MV-4-11 (cell line): Measurements from ENCODE around the gene PRELID3B.

Experiments used
- DNase-seq: peaks from one replicate; lab custom pipeline; 2025; lab: John Stamatoyannopoulos, UW

The PRELID3B gene

DNA sequence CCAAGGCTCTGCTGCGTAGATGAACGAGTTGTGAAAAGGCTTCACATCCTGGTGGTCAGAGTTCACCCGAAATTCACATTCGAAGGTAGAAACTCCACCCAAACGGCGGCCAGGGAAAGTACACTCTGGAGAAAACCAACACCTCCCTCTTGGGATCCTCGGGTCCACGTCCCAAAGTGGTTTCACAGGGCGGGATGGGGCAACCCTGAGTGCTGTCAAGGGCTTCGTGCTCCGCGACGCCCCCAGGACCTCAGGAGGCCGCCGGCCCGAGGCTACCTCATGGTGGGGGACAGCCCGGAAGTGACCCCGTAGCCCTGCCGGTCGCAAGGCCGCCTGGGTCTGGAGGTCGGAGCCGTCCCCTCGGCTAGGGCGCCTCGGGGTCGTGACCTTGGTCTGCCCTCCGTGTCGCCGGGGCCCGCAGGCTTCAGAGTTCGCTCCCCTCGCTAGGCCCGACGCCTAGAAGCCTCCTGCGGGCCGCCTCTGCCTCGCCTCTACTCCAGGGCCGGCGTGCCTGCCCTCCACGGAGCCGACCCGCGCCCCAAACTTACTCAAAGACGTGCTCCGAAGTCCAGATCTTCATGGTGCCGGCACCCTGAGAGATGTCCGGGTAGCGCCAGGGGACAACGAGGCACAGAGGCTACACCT is at the start of gene PRELID3B:
PRELID3B (minus strand) TSS at position 636 of the 645 bp plus-strand sequence; CDS start at position 580, 56 bp downstream.
- peak; percentile 22 for DNase-seq

DNA sequence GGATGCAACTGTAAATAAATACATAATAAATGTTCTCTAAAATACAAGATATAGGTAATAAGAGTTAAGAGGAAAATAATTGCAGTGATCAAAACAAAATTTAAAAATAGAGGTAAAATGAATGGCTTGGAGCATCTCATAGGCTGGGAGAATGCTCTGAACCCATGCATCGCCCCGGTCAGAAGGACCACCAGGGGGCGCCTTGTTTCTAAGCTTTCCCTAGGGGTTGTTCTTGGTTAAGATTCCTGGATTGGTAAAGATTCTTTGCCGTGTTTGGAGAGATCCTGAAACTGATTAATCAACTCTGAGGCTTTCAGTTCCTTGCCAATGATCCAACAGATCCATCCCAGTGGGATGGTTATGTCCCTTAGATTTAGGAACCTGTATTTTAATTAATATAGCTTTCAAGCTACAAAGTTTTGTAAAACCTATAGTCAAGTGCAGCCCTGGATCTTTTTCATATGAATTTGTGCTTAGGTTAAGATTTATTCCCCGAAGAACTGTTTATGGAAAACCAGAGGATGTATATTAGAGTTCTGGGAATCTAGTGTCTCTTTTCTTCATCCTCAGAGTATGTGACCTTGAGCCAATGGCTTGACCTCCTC is 45.3 kb upstream of the PRELID3B start:
- peak; percentile 51 for DNase-seq

DNA sequence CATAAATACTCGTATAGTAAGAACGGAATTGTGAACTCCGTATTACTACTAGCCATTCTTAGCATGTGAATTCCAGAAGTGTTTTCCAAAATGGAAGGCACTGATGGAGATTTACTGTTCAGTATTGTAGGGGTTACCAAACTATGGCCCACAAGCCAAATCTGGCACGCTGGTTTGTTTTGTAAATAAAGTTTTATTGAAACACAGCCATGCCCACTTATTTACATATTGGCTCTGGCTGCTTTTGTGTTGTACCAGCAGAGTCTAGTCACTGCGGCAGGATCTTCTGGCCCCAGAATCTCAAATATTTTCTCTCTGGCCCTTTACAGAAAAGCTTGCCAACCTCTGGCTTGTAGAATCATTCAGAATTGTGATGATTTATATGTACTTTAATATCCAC is 44.3 kb upstream of the PRELID3B start:
- DNase-seq: no peak

DNA sequence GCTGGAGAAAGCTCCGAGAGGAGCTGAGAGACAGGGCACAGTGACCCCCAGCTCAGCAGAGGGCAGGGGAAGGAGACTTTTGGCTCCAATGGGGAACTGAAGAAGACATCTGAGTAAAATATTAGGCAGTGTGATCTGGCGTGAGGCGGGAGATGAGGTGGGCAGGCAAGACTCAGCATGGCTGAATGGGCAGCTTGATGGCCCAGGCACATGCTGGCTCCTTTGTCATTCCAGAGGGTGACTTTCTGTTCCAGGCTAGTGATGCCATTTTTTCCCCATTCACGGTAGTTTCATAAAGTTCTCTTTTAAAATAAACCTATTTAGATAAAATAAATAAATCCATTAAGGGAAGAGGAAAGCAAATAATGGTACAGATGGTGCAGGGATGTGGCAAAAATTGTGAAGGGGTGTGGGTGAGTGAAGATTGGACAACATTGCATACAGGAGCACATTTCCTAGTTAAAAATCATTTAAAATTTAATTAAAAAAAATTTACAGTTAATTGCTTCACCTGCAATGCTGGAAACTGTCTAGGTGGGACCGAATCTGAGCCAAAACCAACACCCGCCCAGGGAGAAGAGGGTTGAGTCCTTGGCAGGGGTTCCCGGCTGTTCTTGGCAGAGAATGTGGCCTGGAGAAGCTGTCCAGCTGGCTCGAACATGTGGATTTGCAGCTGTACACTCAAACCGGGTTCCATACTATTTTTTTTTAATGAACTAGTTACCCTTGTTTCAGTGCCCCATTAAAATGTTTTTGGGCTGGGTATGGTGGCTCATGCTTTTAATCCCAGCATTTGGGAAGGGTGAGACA is 41.7 kb upstream of the PRELID3B start:
- DNase-seq: no peak

DNA sequence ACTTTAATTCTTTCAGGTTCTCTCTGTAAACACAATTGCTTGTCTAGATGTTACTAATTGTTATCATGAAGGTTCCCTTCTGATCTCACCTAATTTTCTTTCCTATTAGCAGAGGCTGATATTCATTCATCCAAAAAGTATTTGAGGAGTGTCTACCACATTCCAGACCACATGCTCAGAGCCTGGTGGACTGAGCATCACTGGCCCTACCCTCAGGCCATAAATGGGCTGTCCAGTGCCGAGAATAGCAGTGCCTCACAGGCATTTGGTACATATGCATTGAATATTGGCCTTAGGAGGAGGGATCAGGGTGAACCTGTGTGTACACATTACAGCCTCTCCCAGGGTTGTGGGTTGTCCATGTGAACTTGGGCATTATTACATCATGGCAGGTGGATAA is 40.4 kb upstream of the PRELID3B start:
- no peak for DNase-seq

DNA sequence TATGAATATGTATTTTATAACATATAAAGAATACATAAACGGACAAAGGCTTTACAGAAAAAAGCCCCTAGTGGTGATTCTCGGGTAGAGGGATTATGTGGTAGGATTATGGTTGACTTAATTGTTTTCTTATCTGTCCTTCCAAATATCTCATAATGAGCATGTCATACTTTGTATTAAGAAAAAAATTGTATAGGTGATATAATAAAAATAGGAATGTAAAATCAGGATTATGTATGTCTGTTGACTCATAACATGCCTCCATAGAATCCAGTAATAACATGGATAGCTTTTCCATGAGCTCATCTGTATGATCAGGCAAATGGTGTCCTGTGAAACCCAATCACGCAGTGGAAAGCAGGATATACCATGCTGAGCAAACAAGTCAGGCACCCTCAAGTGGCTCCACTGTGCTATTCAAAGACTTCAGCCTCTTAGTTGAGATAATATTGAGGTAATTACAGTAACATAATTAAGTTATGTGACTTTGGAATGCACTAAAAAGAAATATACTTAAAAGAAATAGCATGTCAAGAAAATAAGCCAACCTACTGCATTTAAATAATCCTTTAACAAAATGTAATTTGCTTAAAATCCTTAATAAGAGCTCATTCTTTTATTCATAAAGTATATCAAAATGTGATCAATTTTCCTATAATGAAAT is 39.6 kb upstream of the PRELID3B start:
- DNase-seq: no peak

DNA sequence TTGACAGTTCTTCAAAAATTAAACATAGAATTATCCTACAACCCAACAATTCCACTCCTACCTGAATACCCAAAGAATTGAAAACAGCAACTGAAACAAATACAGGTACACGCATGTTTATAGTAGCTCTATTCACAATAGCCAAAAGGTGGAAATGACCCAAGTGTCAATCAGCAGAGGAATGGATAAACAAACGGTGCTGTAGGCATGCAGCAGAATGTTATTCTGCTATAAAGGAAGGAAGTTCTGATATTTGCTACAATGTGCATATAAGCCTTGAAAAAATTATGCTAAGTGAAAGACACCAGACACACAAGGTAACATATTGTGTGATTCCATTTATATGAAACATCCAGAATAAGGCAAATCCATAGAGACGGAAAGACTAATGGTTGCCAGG is 38.5 kb upstream of the PRELID3B start:
- no peak for DNase-seq

DNA sequence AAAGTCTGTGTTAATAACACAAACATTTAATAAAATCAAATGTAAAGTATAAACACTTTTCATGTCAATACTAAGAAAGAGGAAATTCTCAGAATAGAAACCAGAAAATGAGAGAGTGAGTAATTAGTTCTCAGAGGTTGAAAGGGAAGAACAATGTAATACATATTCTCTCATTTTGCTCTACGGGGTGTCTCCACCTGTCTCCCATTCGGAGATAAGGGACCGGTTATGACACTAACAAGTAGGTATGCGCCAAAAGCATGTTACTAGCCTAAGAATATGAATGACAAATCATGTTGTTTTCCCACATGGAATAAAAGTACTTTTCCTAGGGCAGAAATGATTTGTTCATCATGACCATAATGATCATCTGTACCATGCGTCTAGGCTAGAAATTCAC is 35.6 kb upstream of the PRELID3B start:
- peak; percentile 15 for DNase-seq

DNA sequence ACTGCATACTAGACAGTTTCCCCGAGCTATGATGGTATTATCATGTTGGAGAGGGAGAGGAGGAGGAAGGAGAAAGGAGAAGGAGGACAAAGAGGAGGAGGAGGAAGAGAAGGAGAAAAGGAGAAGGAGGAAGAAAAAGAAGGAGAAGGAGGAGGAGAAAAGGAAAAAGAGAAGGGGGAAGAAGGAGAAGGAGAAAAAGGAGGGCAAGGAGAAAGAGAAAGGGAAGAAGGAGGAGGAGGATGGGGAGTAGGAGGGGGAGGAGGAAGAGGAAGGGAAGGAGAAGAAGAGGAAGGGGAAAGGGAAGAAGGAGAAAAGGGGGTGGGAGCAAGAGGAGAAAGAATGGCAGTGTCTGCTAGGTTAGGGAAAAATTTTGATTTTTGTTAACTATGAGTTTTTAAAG is 35.1 kb upstream of the PRELID3B start:
- DNase-seq: no peak

DNA sequence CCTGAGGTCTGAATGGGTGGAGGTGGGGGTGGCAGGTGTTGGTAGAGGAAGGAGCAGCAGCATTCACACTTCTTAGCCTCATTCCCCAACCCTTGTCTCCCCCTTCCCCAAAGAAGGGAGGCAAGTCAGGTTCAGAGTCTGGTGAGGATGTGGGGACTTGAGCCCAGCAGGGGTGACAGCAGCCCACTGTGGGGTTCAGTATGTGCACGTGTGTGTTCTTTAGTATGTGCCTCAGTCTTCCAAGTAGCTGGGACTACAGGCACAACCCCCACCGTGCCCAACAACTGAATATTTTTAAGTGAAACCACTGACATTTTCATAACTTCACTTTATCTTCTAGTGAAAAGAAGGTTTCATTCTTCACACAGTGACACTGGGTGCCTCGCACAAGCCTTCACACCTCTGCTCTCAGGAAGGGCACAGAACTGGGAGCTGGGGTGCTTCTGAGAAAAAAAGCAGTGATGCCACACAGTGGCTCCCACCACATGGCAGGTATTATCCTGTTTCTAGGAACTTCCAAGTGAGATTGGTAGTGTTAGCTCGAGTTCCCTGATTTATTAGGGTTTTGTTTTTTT is 33.4 kb upstream of the PRELID3B start:
- DNase-seq: no peak

DNA sequence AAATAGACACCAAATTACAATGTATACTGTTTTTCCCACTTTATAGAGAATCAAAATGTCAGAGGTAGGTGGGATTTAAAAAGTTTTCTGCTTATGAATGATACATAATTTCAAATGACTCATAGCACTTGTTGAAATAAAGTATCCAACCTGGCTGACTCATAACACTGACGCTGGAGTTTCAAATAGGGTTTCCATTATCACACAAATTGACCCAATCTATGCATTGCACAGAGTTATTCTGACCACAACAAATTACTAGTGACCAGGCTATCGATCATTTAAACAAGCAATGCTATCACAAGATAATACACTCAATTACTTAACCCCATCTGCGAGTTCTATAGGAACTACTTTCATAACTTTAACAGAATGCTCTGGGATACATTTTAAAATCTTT is 31.9 kb upstream of the PRELID3B start:
- DNase-seq: no peak

DNA sequence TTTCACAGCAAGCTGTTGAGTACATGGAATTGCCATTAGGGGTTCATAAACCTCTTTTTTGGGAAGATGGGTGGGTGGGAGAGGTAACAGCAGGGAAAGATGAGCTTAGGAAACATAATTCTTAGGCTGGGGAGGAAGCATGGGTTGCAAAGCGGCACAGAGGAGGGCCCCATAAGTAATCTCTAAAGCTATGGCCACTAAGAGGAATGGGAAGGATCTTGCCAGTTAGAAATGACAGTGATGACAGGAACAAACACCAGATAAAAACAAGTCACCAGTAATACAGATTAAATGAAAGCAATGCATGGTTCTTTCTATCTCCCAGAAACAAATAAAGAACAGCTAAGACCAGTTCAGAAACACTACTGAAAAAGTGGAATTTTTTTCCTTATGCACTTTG is 31.0 kb upstream of the PRELID3B start:
- DNase-seq: no peak

DNA sequence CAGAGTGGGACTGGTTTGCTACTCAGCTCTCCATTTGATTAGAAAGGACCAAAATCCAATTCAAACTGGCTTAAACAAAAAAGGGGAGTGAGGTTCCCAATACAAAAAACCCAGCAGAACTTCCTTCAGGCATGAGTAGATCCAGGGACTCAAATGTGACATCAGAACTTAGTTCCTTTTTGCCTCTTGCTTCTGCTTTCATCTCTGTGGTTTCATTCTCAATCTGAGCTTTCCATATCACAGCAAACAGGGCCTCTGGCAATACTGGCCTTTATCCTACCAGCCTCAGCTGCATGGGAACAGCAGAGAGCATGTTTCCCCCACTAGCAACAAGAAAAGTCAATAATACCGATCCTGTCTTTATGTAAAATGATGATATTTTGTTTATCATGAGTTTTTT is 28.6 kb upstream of the PRELID3B start:
- peak; percentile 60 for DNase-seq

DNA sequence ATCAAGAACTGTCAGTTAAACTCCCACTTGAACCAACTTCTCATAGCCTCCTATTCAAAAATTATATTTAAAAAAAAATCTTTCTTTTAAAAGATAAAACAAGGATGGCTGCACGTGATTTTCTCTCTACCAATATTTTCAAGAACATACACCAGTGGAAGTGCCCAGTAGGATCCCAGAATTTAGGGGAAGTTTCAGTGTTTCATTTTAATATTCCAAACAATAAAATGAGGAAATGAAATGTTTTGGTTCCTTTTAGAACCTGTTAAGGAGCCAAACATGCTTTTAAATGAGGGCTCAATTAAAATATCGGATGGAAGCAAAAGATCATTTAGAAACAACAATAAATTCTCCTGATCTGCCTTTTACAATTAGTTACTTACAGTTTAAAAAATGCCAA is 26.4 kb upstream of the PRELID3B start:
- DNase-seq: peak; percentile 16

DNA sequence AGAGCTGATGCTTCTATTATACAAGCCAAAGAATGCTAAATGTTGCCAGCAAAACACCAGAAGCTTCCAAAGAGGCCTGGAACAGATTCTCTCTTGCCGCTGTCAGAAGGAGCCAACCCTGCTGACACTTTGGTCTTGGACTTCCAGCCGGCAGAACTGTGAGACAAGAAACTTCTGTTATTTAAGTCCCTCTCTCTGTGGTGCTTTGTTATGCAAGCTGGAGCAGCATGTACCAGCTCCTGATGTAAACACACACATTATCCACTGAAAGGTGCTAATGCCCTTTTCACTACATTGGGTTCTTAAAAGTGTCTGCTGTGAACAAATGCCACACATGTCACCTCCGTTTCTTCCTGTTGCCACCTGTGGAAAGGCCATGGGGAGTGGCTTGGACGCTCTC is 25.9 kb upstream of the PRELID3B start:
- DNase-seq: no peak

DNA sequence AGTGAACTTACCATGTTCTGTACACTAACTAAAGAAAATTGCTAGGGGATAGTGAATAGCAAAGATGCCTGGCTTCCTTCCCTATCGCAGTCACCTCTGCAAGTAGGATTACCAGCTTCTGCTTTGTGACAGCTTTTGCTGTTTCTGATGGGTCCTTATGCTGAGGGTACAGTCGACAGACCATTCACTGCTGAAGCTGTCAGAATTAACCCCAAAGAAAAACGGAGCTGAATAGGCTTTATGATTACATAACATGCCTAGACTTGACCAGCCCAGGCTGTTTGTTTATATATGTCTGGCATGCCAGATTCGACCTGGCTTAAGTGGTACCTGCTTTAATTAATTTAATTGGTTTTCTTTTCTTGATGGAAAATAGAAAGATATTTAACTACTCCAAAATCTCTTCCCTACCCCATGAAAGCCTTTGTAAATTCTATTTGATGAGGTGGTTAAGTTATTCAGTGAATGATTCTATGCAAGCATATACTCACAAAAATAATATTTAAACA is 21.7 kb upstream of the PRELID3B start:
- no peak for DNase-seq

DNA sequence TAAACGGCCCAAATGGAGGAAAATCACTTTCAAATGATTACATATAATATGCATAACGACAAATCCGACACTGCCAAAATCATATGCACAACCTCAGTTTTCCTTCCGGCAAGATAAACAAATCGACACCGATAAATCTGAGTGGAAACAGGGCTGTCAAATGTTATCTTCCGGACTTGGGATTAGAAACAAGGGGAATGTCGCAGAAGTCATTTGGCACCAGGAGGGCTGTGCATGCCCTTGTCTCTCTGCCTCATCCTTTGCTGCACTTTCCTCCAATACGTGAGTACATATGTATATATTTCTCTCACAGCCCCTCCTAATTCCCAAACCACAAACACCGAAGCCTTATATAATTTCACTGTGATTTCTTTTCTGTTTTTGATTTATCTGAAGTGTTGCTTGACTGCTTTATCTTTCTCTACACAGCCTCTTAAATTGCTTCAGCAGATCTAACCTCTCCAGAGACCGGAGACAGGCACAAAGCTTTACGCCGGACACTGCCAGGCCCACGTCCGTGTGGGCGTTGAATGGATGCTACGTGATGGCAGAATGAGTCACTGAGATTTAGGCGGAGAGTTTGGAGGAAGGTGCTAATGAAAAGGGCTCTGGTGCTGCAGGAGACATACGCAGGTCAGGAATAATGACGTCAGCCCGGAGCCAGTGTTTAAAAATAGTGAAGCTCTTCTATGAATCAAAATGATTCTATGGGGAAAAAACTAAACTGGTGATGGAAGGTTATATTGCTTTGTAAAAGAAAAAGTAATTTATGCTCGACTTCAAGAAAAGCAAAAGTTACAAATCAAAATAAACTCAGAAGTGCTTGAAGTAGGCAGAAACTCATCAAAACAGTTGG is 21.0 kb upstream of the PRELID3B start:
- DNase-seq: no peak

DNA sequence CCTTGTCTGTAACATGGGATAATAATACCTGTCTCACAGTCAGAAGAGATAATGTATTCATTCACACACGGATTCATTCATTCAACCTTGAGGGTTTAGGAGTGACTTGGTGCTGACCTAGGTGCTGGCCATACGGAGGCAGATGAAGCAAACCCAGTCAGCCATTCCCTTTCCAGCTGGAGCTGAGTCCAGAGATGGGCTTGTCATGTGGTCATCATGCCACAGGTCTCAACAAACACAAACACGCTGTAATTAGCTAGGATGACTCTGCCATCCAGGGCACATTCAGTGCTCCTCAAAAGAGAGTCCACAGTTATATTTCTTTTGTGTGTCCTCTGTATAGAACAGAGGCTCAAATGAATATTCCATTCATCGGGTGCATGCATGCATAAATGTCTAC is 19.5 kb upstream of the PRELID3B start:
- DNase-seq: no peak

DNA sequence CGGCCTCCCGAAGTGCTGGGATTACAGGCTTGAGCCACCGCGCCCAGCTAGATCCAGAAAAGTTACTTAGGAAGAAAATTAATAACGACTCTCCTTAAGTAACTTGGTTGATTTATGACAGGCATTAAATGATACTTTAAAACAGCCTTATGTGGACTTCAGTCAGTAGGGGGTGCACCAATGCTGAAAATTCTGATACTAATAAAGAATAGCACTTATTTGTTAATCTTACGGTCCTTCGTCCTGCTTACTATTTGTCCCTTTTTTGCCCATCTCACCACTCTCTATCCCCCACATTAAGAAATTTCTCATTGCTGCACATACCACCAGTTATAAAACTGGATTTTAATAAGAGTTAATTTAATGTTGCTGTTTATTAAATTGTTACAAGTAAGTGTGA is 12.7 kb upstream of the PRELID3B start:
- DNase-seq: peak; percentile 10

DNA sequence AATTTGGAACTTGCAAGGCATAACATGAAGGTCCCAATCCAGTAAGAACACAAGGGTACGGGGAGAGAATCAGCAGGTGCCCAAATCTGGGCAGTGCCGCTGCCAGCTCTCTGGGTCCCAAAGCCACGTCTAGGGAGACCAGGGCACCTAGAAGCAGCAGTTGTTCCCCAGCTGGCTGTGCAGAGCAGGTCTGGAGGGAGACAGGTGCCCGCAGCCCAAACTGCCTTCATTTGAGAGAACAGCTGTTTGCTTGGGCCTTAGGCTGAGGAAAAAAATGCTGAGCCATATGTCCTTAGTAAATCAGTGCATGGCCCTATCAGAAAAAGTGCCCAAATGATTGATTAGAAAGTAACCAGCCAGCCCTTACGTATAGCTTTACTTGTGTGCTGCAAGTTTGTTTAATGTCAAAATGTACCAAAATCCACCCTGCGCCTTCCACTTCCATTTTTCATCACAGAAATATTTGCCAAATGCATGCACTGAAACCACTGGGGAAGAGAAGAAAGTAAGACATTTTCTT is 9.1 kb upstream of the PRELID3B start:
- no peak for DNase-seq

DNA sequence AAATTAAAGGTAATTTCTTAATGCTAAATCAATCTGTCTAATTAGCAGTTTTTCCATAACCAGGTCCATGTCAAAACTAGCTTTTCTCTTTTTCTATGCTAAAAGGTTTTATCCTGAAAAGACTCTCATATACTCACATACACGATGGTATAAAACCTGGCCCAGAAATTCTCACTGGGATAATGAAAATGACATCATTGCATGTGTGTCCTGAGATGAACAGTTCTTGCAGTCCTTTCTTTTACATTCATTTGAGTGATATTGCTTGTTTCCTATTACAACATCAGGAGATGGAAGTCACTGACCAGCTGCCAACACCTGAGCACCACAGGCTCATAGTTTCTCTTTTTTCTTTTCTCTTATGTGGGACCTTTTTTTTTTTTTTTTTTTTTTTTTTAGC is 7.9 kb upstream of the PRELID3B start:
- DNase-seq: no peak
